OCI-LY3 (cell line): ENCODE results near the gene SND1.

Experiments
- H2AFZ ChIP-seq: fragments of 200-600, 300-600 bp; shearing (Covaris generic); 2 replicates; pipeline ENCODE4 v1.6.0; 2014; ENCODE audit warnings: antibody characterized with exemption, low read depth, low read length
- H3K27ac ChIP-seq: fragments of 200-600, 300-600 bp; sonication (generic); 2 replicates; pipeline ENCODE4 v1.5.1; 2014; ENCODE audit warnings: mild to moderate bottlenecking, low read length, moderate library complexity, mixed read lengths
- H3K27me3 ChIP-seq: fragments of 200-600, 300-600 bp; sonication (generic); 2 replicates; pipeline ENCODE4 v1.6.1; 2014; ENCODE audit warnings: low read depth, low read length, mixed read lengths
- H3K36me3 ChIP-seq: fragments of 200-600, 300-600 bp; sonication (generic); replicated peaks from 2 replicates; pipeline ENCODE3; 2014; ENCODE audit warnings: low read depth, low read length, mixed read lengths
- H3K4me1 ChIP-seq: fragments of 300-600, 200-600 bp; sonication (generic); 2 replicates; pipeline ENCODE4 v1.6.1; 2014; ENCODE audit warnings: low read length, mixed read lengths
- H3K4me2 ChIP-seq: fragments of 200-600, 300-600 bp; sonication (generic); 2 replicates; pipeline ENCODE4 v1.6.1; 2014; ENCODE audit warnings: low read length, mixed read lengths
- H3K4me3 ChIP-seq: fragments of 300-600, 200-600 bp; sonication (generic); 2 replicates; pipeline ENCODE4 v1.5.1; 2014; ENCODE audit warnings: antibody characterized with exemption, mild to moderate bottlenecking, low read length, moderate library complexity
- H3K79me2 ChIP-seq: fragments of 300-600, 200-600 bp; shearing (Covaris generic); 2 replicates; pipeline ENCODE4 v1.6.1; 2014; ENCODE audit warnings: mild to moderate bottlenecking, low read length, mixed read lengths
- H3K9ac ChIP-seq: fragments of 300-600, 200-600 bp; shearing (Covaris generic); 2 replicates; pipeline ENCODE4 v1.6.0; 2014; ENCODE audit warnings: mild to moderate bottlenecking, low read length, moderate library complexity
- H3K9me3 ChIP-seq: fragments of 200-600, 300-600 bp; shearing (Covaris generic); 2 replicates; pipeline ENCODE4 v1.6.1; 2014; ENCODE audit warnings: low read length, mixed read lengths; ENCODE audit not compliant: insufficient read depth
- H4K20me1 ChIP-seq: fragments of 200-600, 300-600 bp; sonication (generic); 2 replicates; pipeline ENCODE4 v1.6.1; 2016; ENCODE audit warnings: low read length, mixed read lengths; ENCODE audit not compliant: insufficient read depth
- CTCF ChIP-seq: fragments of 200-600, 300-600 bp; sonication (generic); IDR thresholded peaks from 2 replicates; pipeline ENCODE4 v1.5.1; 2014; ENCODE audit warnings: antibody characterized with exemption, low read length, low read depth
- EZH2phosphoT487 ChIP-seq: fragments of 200-600 bp; shearing (Covaris generic); IDR thresholded peaks from 2 replicates; pipeline ENCODE4 v1.6.1; 2018; ENCODE audit warnings: antibody characterized with exemption, mixed run types, low read depth

The SND1 gene

DNA sequence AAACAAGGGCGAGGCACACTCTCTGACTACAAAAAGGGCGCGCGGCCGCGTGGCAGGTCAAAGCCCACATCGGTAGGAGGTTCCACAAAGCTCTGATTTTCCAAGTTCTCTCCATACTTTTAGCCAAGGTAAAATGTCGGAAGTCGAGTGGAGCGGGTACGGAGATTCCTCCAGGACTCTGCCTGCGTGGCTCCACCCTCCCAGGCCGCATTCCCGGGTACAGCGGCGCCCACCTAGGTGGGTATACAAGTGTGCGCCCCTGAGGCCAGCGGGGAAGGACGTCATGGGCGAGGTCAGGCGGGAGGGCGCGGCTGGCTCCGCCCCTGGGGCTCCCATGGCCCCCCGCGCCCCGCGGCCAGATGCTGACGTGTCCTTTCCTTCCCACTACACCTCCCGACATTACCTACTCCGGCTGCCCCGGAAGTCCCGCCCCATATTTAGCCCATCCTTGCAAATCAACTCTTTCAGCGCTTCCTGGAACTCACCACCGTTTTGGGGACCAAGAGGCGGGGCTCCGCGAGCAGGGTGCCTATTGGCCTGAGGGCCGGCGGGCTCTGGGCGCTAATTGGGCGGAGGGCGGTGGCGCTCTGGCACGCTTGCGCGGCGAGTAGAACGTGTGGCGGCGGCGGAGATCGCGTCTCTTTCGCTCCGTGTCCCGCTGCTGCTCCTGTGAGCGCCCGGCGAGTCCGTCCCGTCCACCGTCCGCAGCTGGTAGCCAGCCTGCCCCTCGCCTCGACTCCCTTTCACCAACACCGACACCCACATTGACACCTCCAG is at the start of gene SND1:
Gene SND1 (plus strand): TSS at position 639 of the 777 bp plus-strand sequence. CDS start 180 bp downstream, outside the sequence.
- H3K9me3 ChIP-seq = no peaks in the 10 kb centered on the region
- peak within 1 kb of the TSS; percentile 94 for H3K4me2 ChIP-seq
- peaks cover 37% of the 10 kb centered on the region for H4K20me1 ChIP-seq
- peak within 1 kb of the TSS; percentile 73 for H3K27ac ChIP-seq
- H3K79me2 ChIP-seq = peaks cover 53% of the 10 kb centered on the region
- peak within 1 kb of the TSS; percentile 96 for H3K4me3 ChIP-seq
- peaks cover 28% of the 10 kb centered on the region for H3K36me3 ChIP-seq
- H3K4me1 ChIP-seq = peaks cover 34% of the 10 kb centered on the region
- H3K9ac ChIP-seq = peak within 1 kb of the TSS; percentile 97
- H2AFZ ChIP-seq = peak within 1 kb of the TSS; percentile 36; the same call in 1 of the 2 replicates
- TF ChIP-seq CTCF = no peak
- no peak for TF ChIP-seq EZH2phosphoT487
- no peaks in the 10 kb centered on the region for H3K27me3 ChIP-seq

DNA sequence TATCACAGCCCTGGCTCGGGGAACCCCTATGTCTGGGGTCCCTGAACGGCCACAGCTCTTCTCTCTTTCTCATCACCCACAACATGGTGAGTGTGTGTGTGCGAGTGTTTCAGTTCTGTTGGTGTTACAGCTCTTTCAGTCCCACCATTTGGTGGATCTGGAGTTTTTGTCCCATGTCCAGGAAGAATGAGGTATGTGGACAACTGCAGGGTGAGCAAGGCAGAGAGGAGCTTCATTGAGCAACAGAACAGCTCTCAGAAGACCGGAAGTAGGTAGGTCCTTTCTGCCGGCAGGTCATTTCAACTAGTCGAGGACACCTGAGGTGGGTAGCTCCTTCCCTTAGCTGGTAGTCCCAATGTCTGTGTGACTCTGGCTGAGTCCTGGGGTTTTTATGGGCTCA is 43.5 kb upstream of the SND1 start:
- Histone ChIP-seq H4K20me1 (no peaks in the 10 kb centered on the region), H3K27ac (no peak overlapping the region), H2AFZ (no peak overlapping the region), H3K9me3 (no peaks in the 10 kb centered on the region), H3K4me1 (no peaks in the 10 kb centered on the region), H3K79me2 (no peaks in the 10 kb centered on the region), H3K4me2 (no peak overlapping the region), H3K27me3 (no peaks in the 10 kb centered on the region), H3K4me3 (no peak overlapping the region), H3K36me3 (no peaks in the 10 kb centered on the region), H3K9ac (no peak overlapping the region)
- TF ChIP-seq EZH2phosphoT487 (no peak), CTCF (no peak)

- Histone ChIP-seq H3K27ac (no peak overlapping the region), H3K4me3 (no peak overlapping the region), H3K4me2 (no peak overlapping the region), H3K36me3 (no peaks in the 10 kb centered on the region), H3K9me3 (no peaks in the 10 kb centered on the region), H3K4me1 (no peaks in the 10 kb centered on the region), H3K9ac (no peak overlapping the region), H3K27me3 (no peaks in the 10 kb centered on the region), H3K79me2 (no peaks in the 10 kb centered on the region), H4K20me1 (no peaks in the 10 kb centered on the region), H2AFZ (no peak overlapping the region)
- no peak for TF ChIP-seq CTCF
- no peak for TF ChIP-seq EZH2phosphoT487
Measured at GRCh38 chr7:127609297-127609696, 42.7 kb upstream of the SND1 start.

- H3K4me1 ChIP-seq = no peaks in the 10 kb centered on the region
- H3K36me3 ChIP-seq = no peaks in the 10 kb centered on the region
Measured at GRCh38 chr7:127612263-127612662, 39.7 kb upstream of the SND1 start.

More at GRCh38 chr7:127612263-127612662, 39.7 kb upstream of the SND1 start:
- Histone ChIP-seq H3K9ac (no peak overlapping the region), H3K27me3 (peaks cover 25% of the 10 kb centered on the region), H3K4me3 (no peak overlapping the region), H3K4me2 (no peak overlapping the region), H2AFZ (no peak overlapping the region), H4K20me1 (no peaks in the 10 kb centered on the region), H3K9me3 (no peaks in the 10 kb centered on the region), H3K79me2 (no peaks in the 10 kb centered on the region), H3K27ac (no peak overlapping the region)
- no peak for TF ChIP-seq EZH2phosphoT487
- TF ChIP-seq CTCF = no peak
